Right cardiac atrium (tissue), 5 donors: Measurements from ENCODE around the gene NCR1. TPM values are rescaled to one million over a fixed set of nuclear protein-coding genes. Genes with fewer than 3 reads are reported as not detected.
"Not testable (repeated sequence)": the region's sequence is repeated elsewhere in the genome, so short reads cannot be mapped to it uniquely, and the experiment has no call there.

Source experiments
- ATAC-seq, 2 donors: fragments of 200-7000 bp; cut with Tn5 transposase; one replicate each; pipeline versions ENCODE4 v1.8.0 to v1.9.1; 2020; ENCODE audit warnings: moderate library complexity in 2 of 2, mild to moderate bottlenecking in 1 of 2
- DNase-seq, 3 donors: peaks; one replicate each; pipeline ENCODE4 v3.0.0-alpha.2; 2020
- H3K27ac ChIP-seq: one replicate; pipeline ENCODE4 v1.5.1; 2013; ENCODE audit warnings: mild to moderate bottlenecking, low read length, control low read depth, moderate library complexity
- H3K27me3 ChIP-seq: one replicate; pipeline ENCODE4 v1.6.1; 2013; ENCODE audit not compliant: control insufficient read depth, insufficient read depth
- H3K4me1 ChIP-seq: one replicate; pipeline ENCODE4 v1.6.1; 2013; ENCODE audit warnings: low read length; ENCODE audit not compliant: control insufficient read depth, insufficient read depth
- H3K4me3 ChIP-seq: one replicate; pipeline ENCODE4 v1.5.1; 2013; ENCODE audit warnings: low read length, control low read depth
- H3K9me3 ChIP-seq: one replicate; pipeline ENCODE4 v1.6.1; 2013; ENCODE audit warnings: low read length; ENCODE audit not compliant: control insufficient read depth
- WGBS: extraction: QIAGEN DNeasy Blood & Tissue Kit; methylation state at CpG from one replicate; pipeline ENCODE4 v1.1.7; 2013; 5-methylcytosine and 5-hydroxymethylcytosine counted together
- intact Hi-C, 4 donors: fragments of 100-400 bp; cut with DNase I; formaldehyde crosslinking; loops; one replicate each; pipeline versions ENCODE4 v1.11.0 to v1.14.0; 2022 to 2023
- polyA plus RNA-seq: library from polyadenylated mRNA; stranded (reverse); fragments of 200-250 nt; gene quantifications from one replicate; pipeline ENCODE4 v1.2.3, GENCODE V29; 2013
- total RNA-seq, 4 donors: library from RNA; stranded (reverse); fragmentation: NEBNext Ultra II Directional; extraction: Animal tissue kit (Norgen Biotek cat#: 25700); gene quantifications; one replicate each; pipeline ENCODE4 v1.2.1, GENCODE V29; 2021
- donor health status: healthy with polysubstance abuse.
- donor health status: DM: no; HTN: yes; CAD: no.
- donor health status: DM: no; HTN: no; CAD: no.
- donor health status: DM: no; HTN: yes; CAD: no; lungs with severe emphysema.
- donor health status: DM: yes; HTN: yes; CAD: no.

Gene NCR1
- total and polyA plus RNA-seq, 5 donors, result 0.21 to 0.57 (median 0.37) TPM; not detected in 2

GRCh38 chr19:54943772-54944361 lies 37.9 kb downstream of the NCR1 start:
- H3K27me3 ChIP-seq, result not testable (repeated sequence)

GRCh38 chr19:54947381-54947780 lies 41.4 kb downstream of the NCR1 start, which contains the start of gene NLRP7:
NLRP7 (minus strand) TSS chr19:54947530.
- no peak within 1 kb of the TSS for H3K27ac ChIP-seq
- no peaks in the 10 kb centered on the region for H3K4me1 ChIP-seq
- no peak within 1 kb of the TSS for H3K4me3 ChIP-seq
- H3K9me3 ChIP-seq, result no peaks in the 10 kb centered on the region
- ATAC-seq (no peak), DNase-seq (no peak)
- no peaks in the 10 kb centered on the region for H3K27me3 ChIP-seq
- intact Hi-C loops, result no loop called here
- 80% methylated on average over 8 of the region's 8 CpGs for WGBS

More at GRCh38 chr19:54943772-54944361, 37.9 kb downstream of the NCR1 start:
- H3K9me3 ChIP-seq, H3K4me1 ChIP-seq, H3K27ac ChIP-seq, ATAC-seq, H3K4me3 ChIP-seq, DNase-seq, intact Hi-C loops: not testable (repeated sequence)
- WGBS, result 41% methylated on average over 11 of the region's 11 CpGs

GRCh38 chr19:54949412-54949811 lies 43.5 kb downstream of the NCR1 start:
- Histone ChIP-seq H3K4me1 (no peaks in the 10 kb centered on the region), H3K27me3 (no peaks in the 10 kb centered on the region), H3K27ac (no peak overlapping the region), H3K4me3 (no peak overlapping the region), H3K9me3 (no peaks in the 10 kb centered on the region)
- intact Hi-C loops, result no loop called here
- 37% methylated on average over 2 of the region's 2 CpGs for WGBS
- ATAC-seq, result no peak
- no peak for DNase-seq

GRCh38 chr19:54950580-54950979 lies 44.6 kb downstream of the NCR1 start:
- 49% methylated on average over 10 of the region's 10 CpGs for WGBS
- H3K27me3 ChIP-seq, H3K9me3 ChIP-seq, ATAC-seq, DNase-seq, H3K4me3 ChIP-seq, H3K4me1 ChIP-seq, intact Hi-C loops, H3K27ac ChIP-seq: not testable (repeated sequence)

GRCh38 chr19:54952591-54953344 lies 46.8 kb downstream of the NCR1 start:
- no peak overlapping the region for H3K4me3 ChIP-seq
- H3K4me1 ChIP-seq, result no peaks in the 10 kb centered on the region
- intact Hi-C loops, result no loop called here
- WGBS, result 65% methylated on average over 23 of the region's 23 CpGs
- DNase-seq (peak in 1 of 3 donors; percentile 27), ATAC-seq (peak in 1 of 2 donors; percentile 92)
- H3K27ac ChIP-seq, result no peak overlapping the region
- H3K27me3 ChIP-seq, result no peaks in the 10 kb centered on the region
- no peaks in the 10 kb centered on the region for H3K9me3 ChIP-seq

GRCh38 chr19:54953345-54953713 lies 47.4 kb downstream of the NCR1 start:
- 66% methylated on average over 10 of the region's 10 CpGs for WGBS
- intact Hi-C loops, H3K27ac ChIP-seq, H3K27me3 ChIP-seq, ATAC-seq, H3K4me3 ChIP-seq, H3K9me3 ChIP-seq, H3K4me1 ChIP-seq, DNase-seq: not testable (repeated sequence)

- no peaks in the 10 kb centered on the region for H3K4me1 ChIP-seq
- H3K27me3 ChIP-seq, result no peaks in the 10 kb centered on the region
- WGBS, result 86% methylated on average over 11 of the region's 11 CpGs
- ATAC-seq, result no peak
- no peak overlapping the region for H3K4me3 ChIP-seq
- DNase-seq, result no peak
- H3K27ac ChIP-seq, result no peak overlapping the region
- intact Hi-C loops, result no loop called here
- no peaks in the 10 kb centered on the region for H3K9me3 ChIP-seq
These were observed 49.4 kb downstream of the NCR1 start for GRCh38 chr19:54955376-54955775.

- no peak for ATAC-seq
- no peaks in the 10 kb centered on the region for H3K9me3 ChIP-seq
- WGBS, result 69% methylated on average over 8 of the region's 8 CpGs
These were observed 53.9 kb downstream of the NCR1 start for GRCh38 chr19:54959840-54960239.

More at GRCh38 chr19:54959840-54960239, 53.9 kb downstream of the NCR1 start:
- Histone ChIP-seq H3K27ac (no peak overlapping the region), H3K4me1 (no peaks in the 10 kb centered on the region), H3K27me3 (no peaks in the 10 kb centered on the region), H3K4me3 (no peak overlapping the region)
- DNase-seq, result no peak
- intact Hi-C loops, result no loop called here

Other genes starting within 250 kb of the NCR1 start
- 1 to 10 TPM; 3.0 to 5.3 (median 4.6) TPM for gene LILRB4, start 243.2 kb upstream of the NCR1 start, total RNA-seq
- 1.4 TPM for gene LILRB4, start 243.2 kb upstream of the NCR1 start, polyA plus RNA-seq
- gene KIR3DL3, start 181.7 kb upstream of the NCR1 start, total RNA-seq, result not detected
- gene KIR3DL3, start 181.7 kb upstream of the NCR1 start, polyA plus RNA-seq, result not detected
- not detected for gene KIR2DL3, start 167.6 kb upstream of the NCR1 start, total RNA-seq
- 0.07 TPM for gene KIR2DL3, start 167.6 kb upstream of the NCR1 start, polyA plus RNA-seq
- not detected for gene KIR2DL1, start 136.4 kb upstream of the NCR1 start, total RNA-seq
- gene KIR2DL1, start 136.4 kb upstream of the NCR1 start, polyA plus RNA-seq, result 0.11 TPM
- gene KIR2DL4, start 102.5 kb upstream of the NCR1 start, total RNA-seq, result not detected
- gene KIR2DL4, start 102.5 kb upstream of the NCR1 start, polyA plus RNA-seq, result 0.07 TPM
- gene KIR3DL1, start 89.7 kb upstream of the NCR1 start, total RNA-seq, result not detected
- gene KIR3DL1, start 89.7 kb upstream of the NCR1 start, polyA plus RNA-seq, result 0.05 TPM
- gene KIR2DS4, start 73.5 kb upstream of the NCR1 start, total RNA-seq, result under 1 TPM in 1 of 4 donors, not detected in 3; 0.23 TPM
- gene KIR2DS4, start 73.5 kb upstream of the NCR1 start, polyA plus RNA-seq, result 0.14 TPM
- under 1 TPM in 1 of 4 donors, not detected in 3; 0.11 TPM for gene KIR3DL2, start 55.7 kb upstream of the NCR1 start, total RNA-seq
- not detected for gene KIR3DL2, start 55.7 kb upstream of the NCR1 start, polyA plus RNA-seq
- gene FCAR, start 31.9 kb upstream of the NCR1 start, total RNA-seq, result 1 to 10 TPM in 1 of 4 donors, under 1 TPM in 2, not detected in 1; 0.44 to 1.2 (median 0.54) TPM
- gene FCAR, start 31.9 kb upstream of the NCR1 start, polyA plus RNA-seq, result 0.18 TPM
- not detected for gene NLRP7, start 41.4 kb downstream of the NCR1 start, total RNA-seq
- not detected for gene NLRP7, start 41.4 kb downstream of the NCR1 start, polyA plus RNA-seq
- 1 to 10 TPM in 1 of 4 donors, under 1 TPM in 2, not detected in 1; 0.39 to 1.7 (median 0.40) TPM for gene NLRP2, start 60.2 kb downstream of the NCR1 start, total RNA-seq
- not detected for gene NLRP2, start 60.2 kb downstream of the NCR1 start, polyA plus RNA-seq
- gene GP6, start 132.1 kb downstream of the NCR1 start, total RNA-seq, result under 1 TPM; 0.26 to 0.71 (median 0.44) TPM
- gene GP6, start 132.1 kb downstream of the NCR1 start, polyA plus RNA-seq, result 0.27 TPM
- gene RDH13, start 157.0 kb downstream of the NCR1 start, total RNA-seq, result 10 to 100 TPM; 25.5 to 42.6 (median 31.9) TPM
- gene RDH13, start 157.0 kb downstream of the NCR1 start, polyA plus RNA-seq, result 30.1 TPM
- gene EPS8L1, start 169.7 kb downstream of the NCR1 start, total RNA-seq, result 1 to 10 TPM in 3 of 4 donors, under 1 TPM in 1; 0.78 to 1.7 (median 1.1) TPM
- gene EPS8L1, start 169.7 kb downstream of the NCR1 start, polyA plus RNA-seq, result 2.2 TPM
- gene PPP1R12C, start 211.5 kb downstream of the NCR1 start, total RNA-seq, result 100 to 1,000 TPM; 125 to 244 (median 147) TPM
- gene PPP1R12C, start 211.5 kb downstream of the NCR1 start, polyA plus RNA-seq, result 221 TPM
- 10 to 100 TPM in 3 of 4 donors, 1 to 10 TPM in 1; 8.0 to 25.3 (median 14.7) TPM for gene TNNT1, start 243.1 kb downstream of the NCR1 start, total RNA-seq
- 34.8 TPM for gene TNNT1, start 243.1 kb downstream of the NCR1 start, polyA plus RNA-seq